Activated naive CD8-positive, alpha-beta T cell treated with anti-CD3 and anti-CD28 coated beads for 36 hours (primary cell): Measurements from ENCODE around the gene VWA5B2. TPM values are rescaled to one million over a fixed set of nuclear protein-coding genes. Genes with fewer than 3 reads are reported as not detected.
"Not testable (repeated sequence)": the region's sequence is repeated elsewhere in the genome, so short reads cannot be mapped to it uniquely, and the experiment has no call there.

Experiments used
- DNase-seq: peaks from one replicate; pipeline ENCODE4 v3.0.0; 2021
- H3K27ac Mint-ChIP-seq: one replicate; pipeline ENCODE4 v1.8.0; 2022; ENCODE audit warnings: mild to moderate bottlenecking, moderate library complexity, mixed read lengths
- H3K27me3 Mint-ChIP-seq: one replicate; pipeline ENCODE4 v1.8.0; 2022; ENCODE audit warnings: mild to moderate bottlenecking, mixed read lengths
- H3K36me3 Mint-ChIP-seq: one replicate; pipeline ENCODE4 v1.8.0; 2021; ENCODE audit warnings: mild to moderate bottlenecking, mixed read lengths
- H3K4me1 Mint-ChIP-seq: one replicate; pipeline ENCODE4 v1.8.0; 2021; ENCODE audit warnings: mixed read lengths
- H3K4me3 Mint-ChIP-seq: one replicate; pipeline ENCODE4 v1.8.0; 2022; ENCODE audit warnings: mild to moderate bottlenecking, moderate library complexity, mixed read lengths
- H3K9me3 Mint-ChIP-seq: one replicate; pipeline ENCODE4 v1.8.0; 2022; ENCODE audit warnings: mixed read lengths
- total RNA-seq, 2 experiments: library from RNA; stranded (reverse); gene quantifications; one replicate each; pipeline ENCODE4 v1.2.3, GENCODE V29; 2021

The VWA5B2 gene
- total RNA-seq, 2 experiments from 2014 or later, result not detected

DNA sequence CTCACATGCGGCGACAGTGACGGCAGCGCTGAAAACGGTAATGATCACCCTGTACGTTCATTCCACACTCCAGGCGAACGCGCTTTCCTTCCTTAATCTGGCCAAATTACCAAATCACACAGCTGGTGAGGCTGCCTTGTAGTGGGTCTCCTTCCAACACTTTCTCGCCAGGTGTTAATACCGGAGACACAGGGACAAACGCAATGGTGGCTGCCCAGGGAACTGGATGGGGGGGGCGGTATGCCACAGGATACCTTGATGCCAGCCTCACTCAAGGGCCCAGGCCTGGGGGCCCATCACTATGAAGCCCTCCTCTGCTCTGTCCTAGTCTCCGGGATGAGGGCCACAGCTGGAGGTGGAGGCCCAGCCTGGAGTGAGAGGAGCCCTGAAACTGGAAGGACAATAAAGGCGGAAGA is 33.4 kb downstream of the VWA5B2 start:
- Mint-ChIP-seq H3K9me3 (peaks cover 4% of the 10 kb centered on the region), H3K27ac (no peak overlapping the region), H3K4me1 (peaks cover 17% of the 10 kb centered on the region), H3K27me3 (peaks cover 61% of the 10 kb centered on the region), H3K36me3 (peaks cover 16% of the 10 kb centered on the region), H3K4me3 (peak overlapping the region; percentile 71)
- DNase-seq, result no peak

DNA sequence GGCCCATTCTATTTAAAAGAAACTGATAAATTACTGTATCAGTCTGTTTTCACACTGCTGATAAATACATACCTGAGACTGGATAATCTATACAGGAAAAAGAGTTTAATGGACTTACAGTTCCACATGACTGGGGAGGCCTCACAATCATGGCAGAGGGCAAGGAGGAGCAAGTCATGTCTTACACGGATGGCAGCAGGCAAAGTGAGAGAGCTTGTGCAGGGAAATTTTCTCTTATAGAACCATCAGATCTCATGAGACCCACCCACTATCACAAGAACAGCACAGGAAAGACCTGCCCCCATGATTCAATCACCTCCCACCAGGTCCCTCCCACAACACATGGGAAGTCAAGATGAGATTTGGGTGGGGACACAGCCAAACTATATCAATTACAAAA is 37.9 kb downstream of the VWA5B2 start:
- H3K4me3 Mint-ChIP-seq, H3K36me3 Mint-ChIP-seq, H3K4me1 Mint-ChIP-seq, H3K27ac Mint-ChIP-seq, H3K9me3 Mint-ChIP-seq, DNase-seq: not testable (repeated sequence)
- peaks cover 61% of the 10 kb centered on the region for H3K27me3 Mint-ChIP-seq

- Mint-ChIP-seq H3K27ac (no peak overlapping the region), H3K36me3 (no peaks in the 10 kb centered on the region), H3K27me3 (peaks cover 61% of the 10 kb centered on the region), H3K9me3 (peaks cover 2% of the 10 kb centered on the region), H3K4me3 (no peak overlapping the region), H3K4me1 (peaks cover 2% of the 10 kb centered on the region)
- DNase-seq, result no peak
These were observed 42.9 kb downstream of the VWA5B2 start for GRCh38 chr3:184272269-184272668.

- DNase-seq, result no peak
- H3K4me3 Mint-ChIP-seq, result no peak overlapping the region
- H3K4me1 Mint-ChIP-seq, result peaks cover 2% of the 10 kb centered on the region
- H3K27ac Mint-ChIP-seq, result no peak overlapping the region
- peaks cover 57% of the 10 kb centered on the region for H3K27me3 Mint-ChIP-seq
- H3K9me3 Mint-ChIP-seq, result no peaks in the 10 kb centered on the region
- H3K36me3 Mint-ChIP-seq, result no peaks in the 10 kb centered on the region
These were observed 46.0 kb downstream of the VWA5B2 start for GRCh38 chr3:184275381-184275701.

GRCh38 chr3:184275961-184276910 is 46.9 kb downstream of the VWA5B2 start, which contains the start of gene ECE2:
ECE2 (plus strand) TSS chr3:184276022; CDS start chr3:184276154, 132 bp downstream.
- peaks cover 57% of the 10 kb centered on the region for H3K27me3 Mint-ChIP-seq
- H3K4me3 Mint-ChIP-seq, result no peak within 1 kb of the TSS
- no peaks in the 10 kb centered on the region for H3K9me3 Mint-ChIP-seq
- no peaks in the 10 kb centered on the region for H3K36me3 Mint-ChIP-seq
- peaks cover 2% of the 10 kb centered on the region for H3K4me1 Mint-ChIP-seq
- DNase-seq, result no peak
- H3K27ac Mint-ChIP-seq, result no peak within 1 kb of the TSS

GRCh38 chr3:184277366-184277765 is 48.0 kb downstream of the VWA5B2 start:
- H3K27ac Mint-ChIP-seq, result no peak overlapping the region
- H3K4me3 Mint-ChIP-seq, result no peak overlapping the region
- DNase-seq, result no peak
- H3K4me1 Mint-ChIP-seq, result peaks cover 2% of the 10 kb centered on the region
- H3K9me3 Mint-ChIP-seq, result no peaks in the 10 kb centered on the region
- peaks cover 46% of the 10 kb centered on the region for H3K27me3 Mint-ChIP-seq
- H3K36me3 Mint-ChIP-seq, result no peaks in the 10 kb centered on the region

- no peaks in the 10 kb centered on the region for H3K9me3 Mint-ChIP-seq
- no peak overlapping the region for H3K4me3 Mint-ChIP-seq
- no peak for DNase-seq
- no peaks in the 10 kb centered on the region for H3K36me3 Mint-ChIP-seq
- H3K4me1 Mint-ChIP-seq, result no peaks in the 10 kb centered on the region
- H3K27ac Mint-ChIP-seq, result no peak overlapping the region
- peaks cover 24% of the 10 kb centered on the region for H3K27me3 Mint-ChIP-seq
These were observed 53.6 kb downstream of the VWA5B2 start for GRCh38 chr3:184282941-184283340.

GRCh38 chr3:184283681-184284080 is 54.3 kb downstream of the VWA5B2 start:
- Mint-ChIP-seq H3K27me3 (peaks cover 22% of the 10 kb centered on the region), H3K9me3 (no peaks in the 10 kb centered on the region), H3K4me1 (no peaks in the 10 kb centered on the region), H3K36me3 (no peaks in the 10 kb centered on the region), H3K27ac (no peak overlapping the region), H3K4me3 (no peak overlapping the region)
- DNase-seq, result no peak

DNA sequence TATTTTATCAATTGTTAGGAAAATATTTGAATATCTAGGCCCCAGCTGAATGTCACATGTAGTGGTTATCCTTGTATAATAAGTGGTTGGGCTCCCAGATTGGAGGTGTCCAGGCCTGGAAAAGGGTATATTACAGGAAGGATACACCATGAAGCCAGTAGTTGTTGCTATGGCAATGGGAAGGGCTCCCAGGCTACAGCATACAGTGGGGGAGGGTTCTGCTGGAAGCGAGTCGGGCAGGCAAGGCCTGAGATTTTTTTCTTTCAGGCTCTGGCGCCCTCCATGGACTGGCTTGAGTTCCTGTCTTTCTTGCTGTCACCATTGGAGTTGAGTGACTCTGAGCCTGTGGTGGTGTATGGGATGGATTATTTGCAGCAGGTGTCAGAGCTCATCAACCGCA is 55.3 kb downstream of the VWA5B2 start:
- Mint-ChIP-seq H3K36me3 (no peaks in the 10 kb centered on the region), H3K4me1 (peaks cover 3% of the 10 kb centered on the region), H3K27me3 (peaks cover 25% of the 10 kb centered on the region), H3K27ac (no peak overlapping the region), H3K4me3 (no peak overlapping the region), H3K9me3 (no peaks in the 10 kb centered on the region)
- DNase-seq, result peak; percentile 41

DNA sequence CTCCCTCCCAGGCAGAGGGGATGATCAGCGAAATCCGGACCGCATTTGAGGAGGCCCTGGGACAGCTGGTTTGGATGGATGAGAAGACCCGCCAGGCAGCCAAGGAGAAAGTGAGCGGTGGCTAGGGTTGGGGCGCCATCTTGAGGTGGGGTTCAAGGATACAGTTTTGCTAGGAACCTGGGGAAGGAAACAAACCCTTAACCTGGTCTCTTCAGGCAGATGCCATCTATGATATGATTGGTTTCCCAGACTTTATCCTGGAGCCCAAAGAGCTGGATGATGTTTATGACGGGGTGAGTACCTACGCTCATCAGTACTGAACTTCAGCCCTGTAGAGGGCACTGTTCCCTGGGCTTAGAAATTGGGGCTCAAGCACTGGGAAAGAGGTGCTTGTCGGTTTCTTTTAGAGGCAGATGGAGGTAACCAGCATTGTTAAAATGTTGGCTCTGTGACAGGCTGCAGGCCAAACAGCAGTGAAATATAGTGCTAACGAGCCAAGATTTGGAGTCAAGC is 60.1 kb downstream of the VWA5B2 start:
- Mint-ChIP-seq H3K4me1 (peaks cover 3% of the 10 kb centered on the region), H3K9me3 (no peaks in the 10 kb centered on the region), H3K4me3 (no peak overlapping the region), H3K27ac (no peak overlapping the region), H3K27me3 (peaks cover 25% of the 10 kb centered on the region), H3K36me3 (no peaks in the 10 kb centered on the region)
- peak; percentile 64 for DNase-seq

DNA sequence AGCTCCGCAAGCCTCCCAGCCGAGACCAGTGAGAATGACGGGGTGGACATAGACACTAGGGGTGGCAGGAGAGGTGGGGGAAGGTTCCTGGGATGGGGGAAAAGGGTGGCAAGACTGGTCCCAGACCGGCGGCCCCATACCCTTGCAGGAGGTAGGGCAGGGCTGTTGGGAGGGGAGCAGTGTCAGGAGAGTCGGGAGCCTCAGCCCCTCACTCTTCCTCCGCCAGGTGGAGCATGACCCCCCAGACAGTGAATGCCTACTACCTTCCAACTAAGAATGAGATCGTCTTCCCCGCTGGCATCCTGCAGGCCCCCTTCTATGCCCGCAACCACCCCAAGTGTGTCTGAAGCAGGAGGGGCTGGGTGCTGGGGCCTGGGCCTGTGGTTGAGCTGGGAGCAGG is 60.9 kb downstream of the VWA5B2 start:
- no peak for DNase-seq
- Mint-ChIP-seq H3K27ac (no peak overlapping the region), H3K27me3 (peaks cover 25% of the 10 kb centered on the region), H3K4me1 (peaks cover 3% of the 10 kb centered on the region), H3K4me3 (no peak overlapping the region), H3K36me3 (no peaks in the 10 kb centered on the region), H3K9me3 (no peaks in the 10 kb centered on the region)

GRCh38 chr3:184291044-184291737 is 61.8 kb downstream of the VWA5B2 start:
- DNase-seq, result no peak
- H3K27me3 Mint-ChIP-seq, result peaks cover 18% of the 10 kb centered on the region
- no peaks in the 10 kb centered on the region for H3K36me3 Mint-ChIP-seq
- H3K4me3 Mint-ChIP-seq, result no peak overlapping the region
- H3K4me1 Mint-ChIP-seq, result peaks cover 3% of the 10 kb centered on the region
- no peaks in the 10 kb centered on the region for H3K9me3 Mint-ChIP-seq
- no peak overlapping the region for H3K27ac Mint-ChIP-seq

Other genes with a start within 250 kb of the VWA5B2 start
- 10 to 100 TPM; 13.1 to 14.1 TPM for gene ABCC5, start 211.7 kb upstream of the VWA5B2 start, total RNA-seq
- not detected for gene HTR3D, start 197.8 kb upstream of the VWA5B2 start, total RNA-seq
- gene HTR3C, start 176.5 kb upstream of the VWA5B2 start, total RNA-seq, result not detected
- gene HTR3E, start 132.5 kb upstream of the VWA5B2 start, total RNA-seq, result not detected
- gene EIF2B5, start 94.2 kb upstream of the VWA5B2 start, total RNA-seq, result 10 to 100 TPM; 73.2 to 74.4 TPM
- 10 to 100 TPM; 22.9 to 25.2 TPM for gene DVL3, start 74.2 kb upstream of the VWA5B2 start, total RNA-seq
- gene AP2M1, start 54.7 kb upstream of the VWA5B2 start, total RNA-seq, result 100 to 1,000 TPM; 209 to 219 TPM
- gene ABCF3, start 43.4 kb upstream of the VWA5B2 start, total RNA-seq, result 10 to 100 TPM; 57.2 to 58.7 TPM
- 10 to 100 TPM; 52.3 to 54.9 TPM for gene ALG3, start 19.4 kb downstream of the VWA5B2 start, total RNA-seq
- gene EEF1AKMT4, start 20.1 kb downstream of the VWA5B2 start, total RNA-seq, result 10 to 100 TPM; 10.2 to 10.9 TPM
- gene CAMK2N2, start 32.0 kb downstream of the VWA5B2 start, total RNA-seq, result not detected
- gene ECE2, start 46.4 kb downstream of the VWA5B2 start, total RNA-seq, result not detected
- 100 to 1,000 TPM; 257 to 282 TPM for gene PSMD2, start 69.7 kb downstream of the VWA5B2 start, total RNA-seq
- gene EIF4G1, start 85.0 kb downstream of the VWA5B2 start, total RNA-seq, result 100 to 1,000 TPM; 644 to 660 TPM
- 1 to 10 TPM; 2.1 to 3.4 TPM for gene FAM131A, start 108.0 kb downstream of the VWA5B2 start, total RNA-seq
- gene CLCN2, start 132.0 kb downstream of the VWA5B2 start, total RNA-seq, result 1 to 10 TPM; 5.0 to 6.8 TPM
- gene POLR2H, start 132.1 kb downstream of the VWA5B2 start, total RNA-seq, result 100 to 1,000 TPM; 175 to 177 TPM
- not detected for gene THPO, start 148.6 kb downstream of the VWA5B2 start, total RNA-seq
- gene CHRD, start 150.5 kb downstream of the VWA5B2 start, total RNA-seq, result not detected